Neural progenitor cell (in vitro differentiated cells): ENCODE measurements around the gene ALK. TPM values are rescaled to one million over a fixed set of nuclear protein-coding genes. Genes with fewer than 3 reads are reported as not detected.
A peak's percentile ranks its signal among the peaks of the same experiment; 100 is the strongest.

Source experiments
- DNase-seq: peaks from one replicate; pipeline ENCODE4 v3.0.0-alpha.2; 2016; ENCODE audit warnings: low spot score
- H2AFZ ChIP-seq: fragments of 200-600 bp; sonication (generic); replicated peaks from 2 replicates; pipeline ENCODE4 v1.6.1; 2016; ENCODE audit warnings: antibody characterized with exemption
- H3F3A ChIP-seq: fragments of 200-600 bp; sonication (generic); 2 replicates; pipeline ENCODE4 v1.6.1; 2016; ENCODE audit warnings: antibody characterized with exemption, low read depth
- H3K27ac ChIP-seq: fragments of 200-600 bp; sonication (generic); 2 replicates; pipeline ENCODE4 v1.5.1; 2016; ENCODE audit warnings: mild to moderate bottlenecking
- H3K27me3 ChIP-seq: fragments of 200-600 bp; sonication (generic); 2 replicates; pipeline ENCODE4 v1.6.1; 2016; ENCODE audit warnings: mild to moderate bottlenecking, moderate library complexity
- H3K36me3 ChIP-seq: fragments of 200-600 bp; sonication (generic); 2 replicates; pipeline ENCODE4 v1.5.1; 2016
- H3K4me1 ChIP-seq: fragments of 200-600 bp; sonication (generic); 2 replicates; pipeline ENCODE4 v1.6.1; 2016; ENCODE audit warnings: mixed run types
- H3K4me2 ChIP-seq: fragments of 200-600 bp; sonication (generic); 2 replicates; pipeline ENCODE4 v1.6.1; 2016
- H3K4me3 ChIP-seq: fragments of 200-600 bp; sonication (generic); 2 replicates; pipeline ENCODE4 v1.5.1; 2016
- H3K79me2 ChIP-seq: fragments of 200-600 bp; sonication (generic); 2 replicates; pipeline ENCODE4 v1.6.1; 2016; ENCODE audit warnings: low read depth
- H3K9ac ChIP-seq: fragments of 200-600 bp; sonication (generic); 2 replicates; pipeline ENCODE4 v1.6.1; 2016
- H3K9me3 ChIP-seq: fragments of 200-600 bp; sonication (generic); 2 replicates; pipeline ENCODE4 v1.5.1; 2016; ENCODE audit warnings: low read depth
- H4K20me1 ChIP-seq: fragments of 200-600 bp; sonication (generic); 2 replicates; pipeline ENCODE4 v1.6.1; 2016; ENCODE audit warnings: low read depth
- H3K27ac Mint-ChIP-seq: 3 replicates; pipeline ENCODE4 v1.8.0; 2021; ENCODE audit warnings: mixed read lengths
- H3K27me3 Mint-ChIP-seq: 2 replicates; pipeline ENCODE4 v1.8.0; 2022; ENCODE audit warnings: low read depth, mild to moderate bottlenecking, inconsistent platforms, moderate library complexity, mixed read lengths; ENCODE audit not compliant: insufficient read depth
- H3K36me3 Mint-ChIP-seq: 3 replicates; pipeline ENCODE4 v1.8.0; 2021; ENCODE audit warnings: mixed read lengths
- H3K4me1 Mint-ChIP-seq: 3 replicates; pipeline ENCODE4 v1.8.0; 2021; ENCODE audit warnings: mixed read lengths
- H3K4me3 Mint-ChIP-seq: 3 replicates; pipeline ENCODE4 v1.8.0; 2021; ENCODE audit warnings: mild to moderate bottlenecking, moderate library complexity, mixed read lengths
- H3K9me3 Mint-ChIP-seq: 3 replicates; pipeline ENCODE4 v1.8.0; 2020; ENCODE audit warnings: mixed read lengths
- EZH2 ChIP-seq: fragments of 200-600 bp; sonication (generic); IDR thresholded peaks from 2 replicates; pipeline ENCODE4 v1.6.1; 2017; ENCODE audit warnings: antibody characterized with exemption, mild to moderate bottlenecking, moderate library complexity
- EZH2phosphoT487 ChIP-seq: fragments of 200-600 bp; sonication (generic); IDR thresholded peaks from 2 replicates; pipeline ENCODE4 v1.6.1; 2017; ENCODE audit warnings: antibody characterized with exemption
- total RNA-seq: library from RNA; depleted of rRNA; stranded (reverse); fragments of >200 nt; gene quantifications from 2 replicates; pipeline ENCODE4 v1.2.3, GENCODE V29; 2015; ENCODE audit warnings: low replicate concordance
- TF ChIP-seq, protein P1 (sequence below): fragments of 200-600 bp; sonication (generic); IDR thresholded peaks from 2 replicates; pipeline ENCODE4 v1.5.1; 2017; ENCODE audit warnings: antibody characterized with exemption, mild to moderate bottlenecking

ALK gene
- total RNA-seq = 0.06 TPM in 1 of 2 replicates, not detected in the other

DNA sequence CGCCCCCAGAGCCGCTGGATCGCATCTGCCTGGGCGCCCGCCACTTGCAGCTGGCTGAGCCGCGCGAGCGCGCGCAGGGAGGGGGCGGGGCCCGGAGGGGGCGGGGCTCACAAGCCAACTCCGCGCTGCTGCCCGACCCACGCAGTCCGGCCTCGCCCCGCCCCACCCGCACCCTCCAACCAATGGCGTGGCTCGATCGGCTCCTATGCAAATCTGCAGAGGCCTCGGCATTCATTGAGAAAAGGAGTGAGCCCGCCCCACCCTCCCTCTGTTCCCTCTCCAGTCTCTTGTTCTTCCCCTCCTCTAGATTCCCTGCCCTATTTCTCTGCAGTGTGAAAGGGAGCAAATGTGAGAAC lies at the start of gene ALK:
Gene ALK, minus strand, starts transcription at position 27 of the 356 bp plus-strand sequence. CDS start 927 bp downstream, outside the sequence.
- Histone ChIP-seq H3K27ac (no peak within 1 kb of the TSS), H3K27me3 (peaks cover 86% of the 10 kb centered on the region), H3K9ac (no peak within 1 kb of the TSS), H3K36me3 (no peaks in the 10 kb centered on the region), H4K20me1 (peaks cover 24% of the 10 kb centered on the region), H3K4me3 (peak within 1 kb of the TSS; percentile 67), H3K4me2 (peak within 1 kb of the TSS; percentile 94), H2AFZ (peak within 1 kb of the TSS; percentile 45), H3K79me2 (no peaks in the 10 kb centered on the region), H3K4me1 (peaks cover 9% of the 10 kb centered on the region), H3F3A (no peaks in the 10 kb centered on the region), H3K9me3 (no peaks in the 10 kb centered on the region)
- peak; percentile 98 for DNase-seq
- Mint-ChIP-seq H3K27me3 (peaks cover 11% of the 10 kb centered on the region), H3K9me3 (no peaks in the 10 kb centered on the region), H3K36me3 (no peaks in the 10 kb centered on the region), H3K27ac (no peak within 1 kb of the TSS), H3K4me3 (peak within 1 kb of the TSS; percentile 86), H3K4me1 (peaks cover 19% of the 10 kb centered on the region)
- TF ChIP-seq EZH2phosphoT487 = no peak
- no peak for TF ChIP-seq EZH2
- TF ChIP-seq, protein P1, sequence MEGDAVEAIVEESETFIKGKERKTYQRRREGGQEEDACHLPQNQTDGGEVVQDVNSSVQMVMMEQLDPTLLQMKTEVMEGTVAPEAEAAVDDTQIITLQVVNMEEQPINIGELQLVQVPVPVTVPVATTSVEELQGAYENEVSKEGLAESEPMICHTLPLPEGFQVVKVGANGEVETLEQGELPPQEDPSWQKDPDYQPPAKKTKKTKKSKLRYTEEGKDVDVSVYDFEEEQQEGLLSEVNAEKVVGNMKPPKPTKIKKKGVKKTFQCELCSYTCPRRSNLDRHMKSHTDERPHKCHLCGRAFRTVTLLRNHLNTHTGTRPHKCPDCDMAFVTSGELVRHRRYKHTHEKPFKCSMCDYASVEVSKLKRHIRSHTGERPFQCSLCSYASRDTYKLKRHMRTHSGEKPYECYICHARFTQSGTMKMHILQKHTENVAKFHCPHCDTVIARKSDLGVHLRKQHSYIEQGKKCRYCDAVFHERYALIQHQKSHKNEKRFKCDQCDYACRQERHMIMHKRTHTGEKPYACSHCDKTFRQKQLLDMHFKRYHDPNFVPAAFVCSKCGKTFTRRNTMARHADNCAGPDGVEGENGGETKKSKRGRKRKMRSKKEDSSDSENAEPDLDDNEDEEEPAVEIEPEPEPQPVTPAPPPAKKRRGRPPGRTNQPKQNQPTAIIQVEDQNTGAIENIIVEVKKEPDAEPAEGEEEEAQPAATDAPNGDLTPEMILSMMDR = no peak

DNA sequence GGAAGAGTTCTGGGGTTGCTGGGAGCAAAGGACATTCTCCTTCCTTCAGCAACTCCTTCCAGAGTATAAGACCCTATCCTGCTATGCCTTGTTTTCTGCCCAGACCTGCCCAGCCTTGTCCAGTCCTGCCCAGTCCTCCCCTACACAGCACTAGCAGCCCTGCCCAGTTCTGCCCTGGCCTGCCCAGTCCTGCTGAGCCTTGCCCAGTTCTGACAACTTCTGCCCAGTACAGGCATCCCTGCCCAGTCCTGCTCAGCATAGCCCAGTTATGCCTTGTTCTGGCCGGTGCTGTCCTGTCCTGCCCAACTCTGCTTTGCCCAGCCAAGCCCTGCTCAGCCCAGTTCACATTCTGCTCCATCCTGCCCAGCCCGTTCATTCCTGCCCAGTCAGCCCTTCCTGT lies 44.9 kb upstream of the ALK start:
- no peaks in the 10 kb centered on the region for H3K27me3 ChIP-seq
- Mint-ChIP-seq H3K36me3 (no peaks in the 10 kb centered on the region), H3K4me1 (no peaks in the 10 kb centered on the region), H3K27me3 (peaks cover 2% of the 10 kb centered on the region), H3K9me3 (no peaks in the 10 kb centered on the region), H3K27ac (no peak overlapping the region), H3K4me3 (no peak overlapping the region)
- H4K20me1 ChIP-seq = no peaks in the 10 kb centered on the region
- H3K4me3 ChIP-seq = no peak overlapping the region
- no peak overlapping the region for H3K4me2 ChIP-seq
- H3K4me1 ChIP-seq = no peaks in the 10 kb centered on the region
- no peaks in the 10 kb centered on the region for H3F3A ChIP-seq
- no peaks in the 10 kb centered on the region for H3K9me3 ChIP-seq
- H3K9ac ChIP-seq = no peak overlapping the region
- H3K79me2 ChIP-seq = no peaks in the 10 kb centered on the region
- H2AFZ ChIP-seq = no peak overlapping the region
- DNase-seq = no peak
- H3K36me3 ChIP-seq = no peaks in the 10 kb centered on the region
- TF ChIP-seq EZH2phosphoT487 (no peak), EZH2 (no peak)
- TF ChIP-seq, protein P1 = no peak
- no peak overlapping the region for H3K27ac ChIP-seq

DNA sequence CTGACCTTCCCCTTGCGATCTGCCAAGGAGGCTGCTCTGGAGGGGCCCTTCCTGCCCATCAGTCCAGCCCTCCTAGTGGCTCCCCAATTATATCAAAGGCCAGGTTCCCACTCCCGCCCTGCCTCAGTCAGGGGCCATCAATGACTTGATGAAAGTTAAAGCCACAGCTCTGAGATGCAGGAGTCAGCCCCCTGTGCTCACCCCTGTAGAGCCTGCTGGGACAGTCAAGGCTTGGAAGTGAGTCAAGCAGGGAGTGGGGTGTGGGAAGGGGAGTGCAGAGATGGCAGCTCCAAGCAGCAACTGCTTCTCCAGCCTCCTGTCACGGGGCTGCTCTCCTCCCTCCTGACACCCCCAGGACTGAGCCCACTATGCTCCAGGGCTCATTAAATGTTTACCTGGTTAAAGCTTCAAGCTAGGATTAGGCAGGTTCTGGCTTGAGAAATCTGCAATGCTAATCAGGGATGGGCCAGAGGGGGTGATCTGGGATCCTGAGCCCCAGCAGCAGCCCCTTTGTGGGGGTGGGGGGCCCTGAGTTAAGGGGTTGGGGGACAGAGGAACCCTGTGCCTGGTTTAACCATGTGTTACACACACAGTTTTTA lies 42.7 kb upstream of the ALK start:
- Histone ChIP-seq H3F3A (no peaks in the 10 kb centered on the region), H3K79me2 (no peaks in the 10 kb centered on the region), H3K9me3 (no peaks in the 10 kb centered on the region), H4K20me1 (no peaks in the 10 kb centered on the region), H3K36me3 (no peaks in the 10 kb centered on the region), H3K27me3 (no peaks in the 10 kb centered on the region), H3K9ac (no peak overlapping the region), H3K4me2 (no peak overlapping the region), H3K4me3 (no peak overlapping the region), H2AFZ (no peak overlapping the region), H3K27ac (no peak overlapping the region), H3K4me1 (no peaks in the 10 kb centered on the region)
- peaks cover 5% of the 10 kb centered on the region for H3K27me3 Mint-ChIP-seq
- H3K4me1 Mint-ChIP-seq = no peaks in the 10 kb centered on the region
- no peak for TF ChIP-seq EZH2phosphoT487
- TF ChIP-seq, protein P1 = no peak
- no peak for TF ChIP-seq EZH2
- no peaks in the 10 kb centered on the region for H3K9me3 Mint-ChIP-seq
- H3K4me3 Mint-ChIP-seq = no peak overlapping the region
- no peak for DNase-seq
- no peak overlapping the region for H3K27ac Mint-ChIP-seq
- no peaks in the 10 kb centered on the region for H3K36me3 Mint-ChIP-seq
